ENCODE measurements around the gene AKAP13.

GRCh38 chr15:85534031-85534430, 153.6 kb downstream of the AKAP13 start:
- TF ChIP-seq CTCF (conservative IDR thresholded peaks at IDR 0.05) (no peak), ZFX (IDR thresholded peaks at IDR 0.05) (no peak)

All from C4-2B (cell line).